HG02973 (cell line): ENCODE data around the gene ABCB1.
A peak's percentile ranks its signal among the peaks of the same experiment; 100 is the strongest.

Experiments
- ATAC-seq: cut with Tn5 transposase; IDR thresholded peaks from one replicate; pipeline ENCODE4 v1.9.1; 2021; ENCODE audit warnings: moderate library complexity; ENCODE audit not compliant: unreplicated experiment

ABCB1 gene

GRCh38 chr7:87600130-87601124, at the start of gene ABCB1:
TSS of gene ABCB1 (minus strand) at chr7:87600884. CDS start at chr7:87600184, 700 bp downstream.
- ATAC-seq, result peak; percentile 58

- ATAC-seq, result no peak
These were observed 47.6 kb upstream of the ABCB1 start for GRCh38 chr7:87648316-87648715.

GRCh38 chr7:87645446-87645845, 44.8 kb upstream of the ABCB1 start:
- ATAC-seq, result no peak

GRCh38 chr7:87635921-87636320, 35.2 kb upstream of the ABCB1 start:
- no peak for ATAC-seq

GRCh38 chr7:87628780-87629569, 28.3 kb upstream of the ABCB1 start:
- peak; percentile 17 for ATAC-seq

GRCh38 chr7:87627634-87627994, 26.9 kb upstream of the ABCB1 start:
- ATAC-seq, result peak; percentile 22

- ATAC-seq, result no peak
These were observed 24.4 kb upstream of the ABCB1 start for GRCh38 chr7:87625101-87625500.

- ATAC-seq, result no peak
These were observed 23.9 kb upstream of the ABCB1 start for GRCh38 chr7:87624628-87625027.

- ATAC-seq, result no peak
These were observed 14.5 kb upstream of the ABCB1 start for GRCh38 chr7:87615197-87615596.

GRCh38 chr7:87609916-87610315, 9.2 kb upstream of the ABCB1 start:
- ATAC-seq, result no peak

- ATAC-seq, result no peak
These were observed 7.7 kb upstream of the ABCB1 start for GRCh38 chr7:87608431-87608830.

GRCh38 chr7:87604264-87604663, 3.6 kb upstream of the ABCB1 start:
- no peak for ATAC-seq

GRCh38 chr7:87599336-87599735, 1.3 kb downstream of the ABCB1 start:
- ATAC-seq, result peak; percentile 92

GRCh38 chr7:87598234-87599009, 2.3 kb downstream of the ABCB1 start:
- peak; percentile 32 for ATAC-seq

GRCh38 chr7:87596696-87597095, 4.0 kb downstream of the ABCB1 start:
- no peak for ATAC-seq

GRCh38 chr7:87596136-87596535, 4.5 kb downstream of the ABCB1 start:
- no peak for ATAC-seq

GRCh38 chr7:87592300-87592699, 8.4 kb downstream of the ABCB1 start:
- ATAC-seq, result no peak

GRCh38 chr7:87591211-87591610, 9.5 kb downstream of the ABCB1 start:
- no peak for ATAC-seq

GRCh38 chr7:87590578-87590977, 10.1 kb downstream of the ABCB1 start:
- no peak for ATAC-seq

GRCh38 chr7:87589631-87590030, 11.1 kb downstream of the ABCB1 start:
- no peak for ATAC-seq

GRCh38 chr7:87581723-87582122, 19.0 kb downstream of the ABCB1 start:
- no peak for ATAC-seq
